Neutrophil (primary cell): ENCODE data around the gene NDST4.

Experiments
- H3K27ac ChIP-seq: fragments of 200-600 bp; sonication (generic); 2 replicates; pipeline ENCODE4 v1.5.1; 2016; ENCODE audit warnings: mild to moderate bottlenecking, moderate library complexity
- H3K27me3 ChIP-seq: fragments of 200-600 bp; sonication (generic); 2 replicates; pipeline ENCODE4 v1.6.0; 2016; ENCODE audit warnings: mild to moderate bottlenecking
- H3K36me3 ChIP-seq: fragments of 200-600 bp; sonication (generic); 2 replicates; pipeline ENCODE4 v1.5.1; 2017
- H3K4me1 ChIP-seq, 2 experiments: fragments of 200-600 bp in 1 of 2; sonication (generic) in 1 of 2; 1 replicate in 1 of 2; 2 replicates in 1 of 2; pipeline versions ENCODE4 v1.5.1 to v1.6.1; 2013 to 2016; ENCODE audit warnings: low read depth in 1 of 2, low read length in 1 of 2, mild to moderate bottlenecking in 1 of 2, moderate library complexity in 1 of 2; ENCODE audit not compliant: control insufficient read depth in 1 of 2, insufficient read depth in 1 of 2
- H3K4me3 ChIP-seq, 2 experiments: fragments of 200-600 bp in 1 of 2; sonication (generic) in 1 of 2; 1 replicate in 1 of 2; 2 replicates in 1 of 2; pipeline ENCODE4 v1.5.1; 2013 to 2016; ENCODE audit warnings: low read depth in 1 of 2, low read length in 1 of 2, mild to moderate bottlenecking in 1 of 2, moderate library complexity in 1 of 2
- H3K9me3 ChIP-seq: fragments of 200-600 bp; sonication (generic); 2 replicates; pipeline ENCODE4 v1.5.1; 2016
- CTCF ChIP-seq: fragments of 200-600 bp; sonication (generic); IDR thresholded peaks from 2 replicates; pipeline ENCODE4 v1.5.1; 2016; ENCODE audit warnings: antibody characterized with exemption

NDST4 gene

GRCh38 chr4:114879916-114880669 lies 233.3 kb downstream of the NDST4 start:
- no peaks in the 10 kb centered on the region for H3K4me1 ChIP-seq
- H3K27me3 ChIP-seq, result no peaks in the 10 kb centered on the region
- no peaks in the 10 kb centered on the region for H3K36me3 ChIP-seq
- no peak overlapping the region for H3K27ac ChIP-seq
- TF ChIP-seq CTCF, result no peak
- no peak overlapping the region for H3K4me3 ChIP-seq
- no peaks in the 10 kb centered on the region for H3K9me3 ChIP-seq

- no peak overlapping the region for H3K27ac ChIP-seq
- H3K4me1 ChIP-seq, result no peaks in the 10 kb centered on the region
- no peaks in the 10 kb centered on the region for H3K36me3 ChIP-seq
- no peaks in the 10 kb centered on the region for H3K27me3 ChIP-seq
- no peaks in the 10 kb centered on the region for H3K9me3 ChIP-seq
- no peak for TF ChIP-seq CTCF
- no peak overlapping the region for H3K4me3 ChIP-seq
Observed at GRCh38 chr4:114875630-114876029, 237.8 kb downstream of the NDST4 start.

GRCh38 chr4:114874321-114874720 lies 239.1 kb downstream of the NDST4 start:
- Histone ChIP-seq H3K4me3 (no peak overlapping the region), H3K27ac (no peak overlapping the region), H3K36me3 (no peaks in the 10 kb centered on the region), H3K4me1 (no peaks in the 10 kb centered on the region), H3K27me3 (no peaks in the 10 kb centered on the region), H3K9me3 (no peaks in the 10 kb centered on the region)
- no peak for TF ChIP-seq CTCF

- Histone ChIP-seq H3K4me1 (no peaks in the 10 kb centered on the region), H3K36me3 (no peaks in the 10 kb centered on the region), H3K27me3 (no peaks in the 10 kb centered on the region), H3K27ac (no peak overlapping the region), H3K9me3 (no peaks in the 10 kb centered on the region), H3K4me3 (no peak overlapping the region)
- TF ChIP-seq CTCF, result no peak
Observed at GRCh38 chr4:114870987-114871386, 242.4 kb downstream of the NDST4 start.

- Histone ChIP-seq H3K4me3 (no peak overlapping the region), H3K4me1 (no peaks in the 10 kb centered on the region), H3K27me3 (no peaks in the 10 kb centered on the region), H3K9me3 (no peaks in the 10 kb centered on the region), H3K36me3 (no peaks in the 10 kb centered on the region), H3K27ac (no peak overlapping the region)
- TF ChIP-seq CTCF, result no peak
Observed at GRCh38 chr4:114866901-114867670, 246.3 kb downstream of the NDST4 start.
